B cell (primary cell): ENCODE results near the gene PLEKHA7.

Source experiments
- EZH2 ChIP-seq: IDR thresholded peaks from 2 replicates; pipeline ENCODE4 v1.6.1; 2012; ENCODE audit warnings: borderline replicate concordance, low read depth, mild to moderate bottlenecking, moderate library complexity, low read length; ENCODE audit not compliant: insufficient read depth, poor library complexity, severe bottlenecking
- TF ChIP-seq, protein P1 (sequence below): fragments of 200-600 bp; IDR thresholded peaks from one replicate; pipeline ENCODE4 v1.8.0; 2022; ENCODE audit warnings: antibody characterized with exemption, mild to moderate bottlenecking

DNA sequence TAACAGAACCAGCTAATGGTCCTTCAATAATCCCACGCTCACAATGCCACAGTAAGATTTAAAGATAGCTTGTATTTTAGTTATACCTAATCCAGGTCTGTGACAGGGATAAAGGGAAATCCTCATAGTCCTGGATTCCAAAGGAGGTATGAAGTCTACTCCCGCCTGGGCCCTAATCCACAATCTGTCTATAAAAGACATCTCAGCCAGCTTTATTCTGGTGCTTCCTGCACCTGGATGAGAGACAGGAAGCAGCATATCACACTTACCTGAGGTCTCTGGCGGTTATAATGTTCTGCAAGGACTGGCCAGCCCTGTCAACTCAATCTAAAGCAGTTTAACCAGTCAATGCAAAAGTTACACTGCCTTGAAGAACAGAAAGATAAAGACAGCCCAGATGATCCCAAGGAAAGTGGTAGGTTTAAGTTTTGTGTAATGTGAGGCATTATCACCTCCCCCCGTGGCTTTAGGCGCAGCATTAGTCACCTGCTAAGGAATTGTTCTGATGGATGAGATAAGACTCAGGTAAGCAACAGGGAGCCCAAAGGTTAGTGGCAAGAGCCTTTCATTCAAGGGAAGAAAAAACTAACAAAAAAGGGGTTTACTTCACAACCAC lies 57.6 kb downstream of the PLEKHA7 start:
- TF ChIP-seq, protein P1, sequence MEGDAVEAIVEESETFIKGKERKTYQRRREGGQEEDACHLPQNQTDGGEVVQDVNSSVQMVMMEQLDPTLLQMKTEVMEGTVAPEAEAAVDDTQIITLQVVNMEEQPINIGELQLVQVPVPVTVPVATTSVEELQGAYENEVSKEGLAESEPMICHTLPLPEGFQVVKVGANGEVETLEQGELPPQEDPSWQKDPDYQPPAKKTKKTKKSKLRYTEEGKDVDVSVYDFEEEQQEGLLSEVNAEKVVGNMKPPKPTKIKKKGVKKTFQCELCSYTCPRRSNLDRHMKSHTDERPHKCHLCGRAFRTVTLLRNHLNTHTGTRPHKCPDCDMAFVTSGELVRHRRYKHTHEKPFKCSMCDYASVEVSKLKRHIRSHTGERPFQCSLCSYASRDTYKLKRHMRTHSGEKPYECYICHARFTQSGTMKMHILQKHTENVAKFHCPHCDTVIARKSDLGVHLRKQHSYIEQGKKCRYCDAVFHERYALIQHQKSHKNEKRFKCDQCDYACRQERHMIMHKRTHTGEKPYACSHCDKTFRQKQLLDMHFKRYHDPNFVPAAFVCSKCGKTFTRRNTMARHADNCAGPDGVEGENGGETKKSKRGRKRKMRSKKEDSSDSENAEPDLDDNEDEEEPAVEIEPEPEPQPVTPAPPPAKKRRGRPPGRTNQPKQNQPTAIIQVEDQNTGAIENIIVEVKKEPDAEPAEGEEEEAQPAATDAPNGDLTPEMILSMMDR = no peak
- TF ChIP-seq EZH2 = no peak
